HCT116 (cell line): ENCODE measurements around the gene TSPAN11. TPM values are rescaled to one million over a fixed set of nuclear protein-coding genes. Genes with fewer than 3 reads are reported as not detected.

Source experiments
- ATAC-seq: fragments of 200-7000 bp; cut with Tn5 transposase; 2 replicates; pipeline ENCODE4 v1.9.1; 2020; ENCODE audit warnings: mild to moderate bottlenecking, moderate library complexity
- BruUV-seq: library from RNA; stranded (reverse); fragments of 400-500 nt; replicated peaks from 2 replicates; lab custom pipeline; 2021; lab: Mats Ljungman, UMichigan
- CTCF ChIA-PET: fragments of 300-600 bp; sonication (Branson Sonifier 250); formaldehyde crosslinking; loops from one replicate; lab custom pipeline; 2021; ENCODE audit warnings: antibody characterized with exemption; lab: Charles Lee
- POLR2A ChIA-PET: fragments of 300-600, 350-600 bp; sonication (Branson Sonifier 250); formaldehyde crosslinking; loops from one replicate; lab custom pipeline; 2021; ENCODE audit warnings: antibody characterized with exemption; lab: Charles Lee
- RAD21 ChIA-PET, 2 experiments: fragments of 300-600 bp; sonication (Branson Sonifier 250); formaldehyde crosslinking; loops; one replicate each; lab custom pipeline; 2023; ENCODE audit warnings: low total read pairs in 2 of 2; ENCODE audit not compliant: uncharacterized antibody in 2 of 2, unreplicated experiment in 2 of 2, low non-redundant PET in 1 of 2; lab: Charles Lee
- DNase-seq: peaks from one replicate; pipeline ENCODE4 v3.0.0-alpha.2; 2010; ENCODE audit warnings: low read depth, low spot score
- H2AFZ ChIP-seq: fragments of 200-600 bp; shearing (Covaris generic), sonication (generic); 2 replicates; pipeline ENCODE4 v1.6.1; 2017; ENCODE audit warnings: low read depth, mixed run types, mixed read lengths, antibody characterized with exemption, low read length; ENCODE audit not compliant: poor library complexity, severe bottlenecking
- H3K27ac ChIP-seq: 2 replicates; pipeline ENCODE4 v1.5.1; 2012; ENCODE audit warnings: low read depth, low read length
- H3K27me3 ChIP-seq: fragments of 200-600 bp; sonication (generic); 2 replicates; pipeline ENCODE4 v1.6.1; 2016; ENCODE audit warnings: mixed run types, low read length, mixed read lengths; ENCODE audit not compliant: insufficient read depth
- H3K36me3 ChIP-seq, 2 experiments: fragments of 200-500 bp in 1 of 2; fragments of 200-600 bp in 1 of 2; sonication (Bioruptor generic) in 1 of 2; sonication (generic) in 1 of 2; 2 replicates each; pipeline versions ENCODE4 v1.5.1 to v1.6.1; 2014 to 2016; ENCODE audit warnings: low read length in 2 of 2, inconsistent platforms in 1 of 2, mixed read lengths in 1 of 2, mixed run types in 1 of 2; ENCODE audit not compliant: insufficient read depth in 2 of 2, control insufficient read depth in 1 of 2
- H3K4me1 ChIP-seq, 2 experiments: fragments of 200-600 bp in 1 of 2; sonication (generic) in 1 of 2; 2 replicates each; pipeline versions ENCODE4 v1.5.1 to v1.6.1; 2012 to 2017; ENCODE audit warnings: low read length in 2 of 2, inconsistent platforms in 1 of 2, mild to moderate bottlenecking in 1 of 2, mixed read lengths in 1 of 2, mixed run types in 1 of 2, moderate library complexity in 1 of 2; ENCODE audit not compliant: insufficient read depth in 2 of 2, control insufficient read depth in 1 of 2
- H3K4me2 ChIP-seq: fragments of 200-600 bp; sonication (generic); 2 replicates; pipeline ENCODE4 v1.6.1; 2017; ENCODE audit warnings: mixed run types, low read length, mixed read lengths
- H3K4me3 ChIP-seq, 2 experiments: fragments of 200-600 bp in 1 of 2; sonication (generic) in 1 of 2; replicated peaks in 1 of 2; 2 replicates each; pipeline ENCODE4 v1.5.1; 2011 to 2016; ENCODE audit warnings: low read length in 2 of 2, control low read depth in 1 of 2, low read depth in 1 of 2, mild to moderate bottlenecking in 1 of 2, mixed read lengths in 1 of 2, mixed run types in 1 of 2
- H3K79me2 ChIP-seq: fragments of 200-600 bp; sonication (generic); 2 replicates; pipeline ENCODE4 v1.6.1; 2017; ENCODE audit warnings: mild to moderate bottlenecking, mixed run types, low read length, moderate library complexity, mixed read lengths; ENCODE audit not compliant: insufficient read depth
- H3K9ac ChIP-seq: fragments of 200-600 bp; sonication (generic); 2 replicates; pipeline ENCODE4 v1.6.1; 2016; ENCODE audit warnings: low read length, mixed read lengths
- H3K9me2 ChIP-seq: fragments of 200-600 bp; sonication (generic), shearing (Covaris generic); 2 replicates; pipeline ENCODE4 v1.6.1; 2017; ENCODE audit warnings: mixed run types, mild to moderate bottlenecking, moderate library complexity; ENCODE audit not compliant: insufficient read depth
- H3K9me3 ChIP-seq, 2 experiments: fragments of 200-500 bp in 1 of 2; fragments of 200-600 bp in 1 of 2; sonication (Bioruptor generic) in 1 of 2; sonication (generic) in 1 of 2; 2 replicates each; pipeline ENCODE4 v1.6.1; 2014 to 2017; ENCODE audit warnings: low read length in 2 of 2, mixed read lengths in 2 of 2, inconsistent platforms in 1 of 2, low read depth in 1 of 2, mild to moderate bottlenecking in 1 of 2, mixed run types in 1 of 2, moderate library complexity in 1 of 2; ENCODE audit not compliant: control insufficient read depth in 1 of 2, insufficient read depth in 1 of 2
- H4K20me1 ChIP-seq: fragments of 200-600 bp; sonication (generic), shearing (Covaris generic); 2 replicates; pipeline ENCODE4 v1.6.1; 2017; ENCODE audit warnings: mixed run types, mild to moderate bottlenecking, moderate library complexity; ENCODE audit not compliant: insufficient read depth
- CBX3 ChIP-seq: IDR thresholded peaks from 2 replicates; pipeline ENCODE4 v1.6.1; 2012; ENCODE audit warnings: low read depth
- CEBPB ChIP-seq: IDR thresholded peaks from 2 replicates; pipeline ENCODE4 v1.6.1; 2012; ENCODE audit warnings: low read depth
- EGR1 ChIP-seq: IDR thresholded peaks from 2 replicates; pipeline ENCODE4 v1.6.1; 2012; ENCODE audit warnings: low read depth
- ELF1 ChIP-seq: IDR thresholded peaks from 2 replicates; pipeline ENCODE4 v1.6.1; 2012; ENCODE audit warnings: low read depth, borderline replicate concordance
- EZH2 ChIP-seq: fragments of 200-600 bp; sonication (generic); IDR thresholded peaks from 2 replicates; pipeline ENCODE4 v1.6.1; 2017; ENCODE audit warnings: antibody characterized with exemption, mixed run types
- EZH2phosphoT487 ChIP-seq: fragments of 200-600 bp; IDR thresholded peaks from 2 replicates; pipeline ENCODE4 v1.6.1; 2018; ENCODE audit warnings: antibody characterized with exemption, borderline replicate concordance
- FOSL1 ChIP-seq: IDR thresholded peaks from 2 replicates; pipeline ENCODE4 v1.6.1; 2012; ENCODE audit warnings: low read depth
- JUND ChIP-seq: IDR thresholded peaks from 2 replicates; pipeline ENCODE4 v1.6.1; 2012
- POLR2A ChIP-seq: IDR thresholded peaks from 2 replicates; pipeline ENCODE4 v1.7.0; 2011; ENCODE audit warnings: borderline replicate concordance; ENCODE audit not compliant: insufficient read depth, insufficient read length; ENCODE audit errors: extremely low read depth
- RAD21 ChIP-seq: IDR thresholded peaks from 2 replicates; pipeline ENCODE4 v1.6.1; 2012; ENCODE audit warnings: low read depth, mild to moderate bottlenecking
- SIN3A ChIP-seq: IDR thresholded peaks from 2 replicates; pipeline ENCODE4 v1.6.1; 2012; ENCODE audit warnings: low read depth
- SP1 ChIP-seq: IDR thresholded peaks from 2 replicates; pipeline ENCODE4 v1.6.1; 2012; ENCODE audit warnings: low read depth
- YY1 ChIP-seq: IDR thresholded peaks from 2 replicates; pipeline ENCODE4 v1.6.1; 2011; ENCODE audit warnings: low read length, low read depth, moderate library complexity, mild to moderate bottlenecking; ENCODE audit not compliant: insufficient replicate concordance; ENCODE audit errors: extremely low read depth
- ZFX ChIP-seq: fragments of 450-650 bp; IDR thresholded peaks from 2 replicates; pipeline ENCODE4 v1.6.1; 2017
- ZNF274 ChIP-seq: fragments of 200-500 bp; sonication (Bioruptor generic); IDR thresholded peaks from 2 replicates; pipeline ENCODE4 v1.6.1; 2014; ENCODE audit warnings: mild to moderate bottlenecking, low read depth, low read length, inconsistent platforms
- intact Hi-C: fragments of 100-400 bp; cut with micrococcal nuclease; formaldehyde crosslinking; loops from 2 replicates; pipeline ENCODE4 v1.10.0; 2022
- total RNA-seq: library from RNA; stranded (reverse); gene quantifications from one replicate; pipeline ENCODE4 v1.2.1, GENCODE V29; 2021; ENCODE audit not compliant: unreplicated experiment
- TF ChIP-seq, protein P1 (sequence below): IDR thresholded peaks from 2 replicates; pipeline ENCODE4 v1.6.1; 2012
- TF ChIP-seq, protein P2 (sequence below): IDR thresholded peaks from 2 replicates; pipeline ENCODE4 v1.6.1; 2012
- TF ChIP-seq, protein P3 (sequence below): IDR thresholded peaks from 2 replicates; pipeline ENCODE4 v1.6.1; 2012; ENCODE audit warnings: low read depth
- TF ChIP-seq, protein P4 (sequence below), 3 experiments: fragments of 200-600 bp in 1 of 3; sonication (generic) in 1 of 3; IDR thresholded peaks in 2 of 3; conservative IDR thresholded peaks in 1 of 3; 2 replicates each; pipeline ENCODE4 v1.5.1; 2012 to 2017; ENCODE audit warnings: low read depth in 2 of 3, low read length in 2 of 3, antibody characterized with exemption in 1 of 3, borderline replicate concordance in 1 of 3, control low read depth in 1 of 3, mild to moderate bottlenecking in 1 of 3, mixed read lengths in 1 of 3, mixed run types in 1 of 3, moderate library complexity in 1 of 3; ENCODE audit not compliant: insufficient read depth in 1 of 3
- TF ChIP-seq, protein P5 (sequence below): IDR thresholded peaks from 2 replicates; pipeline ENCODE4 v1.6.1; 2011; ENCODE audit warnings: mild to moderate bottlenecking, low read length, moderate library complexity; ENCODE audit not compliant: insufficient replicate concordance; ENCODE audit errors: extremely low read depth

TSPAN11 gene
- total RNA-seq, 1 experiment from 2014 or later, result not detected

DNA sequence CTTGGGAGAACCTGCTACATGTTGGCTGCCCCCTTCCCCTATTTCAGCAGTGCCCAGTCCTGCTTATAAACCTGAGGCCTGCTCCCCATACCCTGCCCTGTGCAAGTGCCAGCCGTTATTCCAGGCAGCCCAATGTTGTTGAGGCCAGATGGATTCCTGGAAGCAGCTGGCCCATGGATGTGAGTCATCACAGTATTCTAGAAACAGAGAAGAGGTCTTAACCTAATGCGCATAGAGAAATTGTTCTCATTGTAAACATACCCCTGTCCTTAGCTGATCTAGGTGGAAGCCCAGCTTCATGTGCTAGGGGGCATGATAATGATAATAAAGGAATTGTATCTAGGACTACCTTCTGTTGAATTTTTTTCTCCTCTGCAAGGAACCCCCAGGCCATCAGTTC lies 69.7 kb downstream of the TSPAN11 start:
- Histone ChIP-seq H4K20me1 (no peaks in the 10 kb centered on the region), H3K9me3 (no peaks in the 10 kb centered on the region), H3K4me1 (peaks cover 0 to 5% of the 10 kb centered on the region in 2 experiments; a peak in 1 of 4 replicates), H3K36me3 (no peaks in the 10 kb centered on the region), H3K9ac (no peak overlapping the region), H3K9me2 (no peaks in the 10 kb centered on the region), H3K4me3 (no peak overlapping the region), H3K27ac (no peak overlapping the region), H3K79me2 (no peaks in the 10 kb centered on the region), H3K4me2 (no peak overlapping the region), H3K27me3 (no peaks in the 10 kb centered on the region), H2AFZ (no peak overlapping the region)
- intact Hi-C loops, result no loop called here
- TF ChIP-seq ZFX (no peak), SP1 (no peak), EGR1 (no peak), SIN3A (no peak), JUND (no peak), ZNF274 (no peak), EZH2phosphoT487 (no peak), YY1 (no peak), CBX3 (no peak), EZH2 (no peak), CEBPB (no peak), FOSL1 (no peak), POLR2A (no peak), RAD21 (no peak), ELF1 (no peak)
- TF ChIP-seq, protein P1, sequence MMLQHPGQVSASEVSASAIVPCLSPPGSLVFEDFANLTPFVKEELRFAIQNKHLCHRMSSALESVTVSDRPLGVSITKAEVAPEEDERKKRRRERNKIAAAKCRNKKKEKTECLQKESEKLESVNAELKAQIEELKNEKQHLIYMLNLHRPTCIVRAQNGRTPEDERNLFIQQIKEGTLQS, result no peak
- TF ChIP-seq, protein P2, sequence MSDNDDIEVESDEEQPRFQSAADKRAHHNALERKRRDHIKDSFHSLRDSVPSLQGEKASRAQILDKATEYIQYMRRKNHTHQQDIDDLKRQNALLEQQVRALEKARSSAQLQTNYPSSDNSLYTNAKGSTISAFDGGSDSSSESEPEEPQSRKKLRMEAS, result no peak
- TF ChIP-seq, protein P3, sequence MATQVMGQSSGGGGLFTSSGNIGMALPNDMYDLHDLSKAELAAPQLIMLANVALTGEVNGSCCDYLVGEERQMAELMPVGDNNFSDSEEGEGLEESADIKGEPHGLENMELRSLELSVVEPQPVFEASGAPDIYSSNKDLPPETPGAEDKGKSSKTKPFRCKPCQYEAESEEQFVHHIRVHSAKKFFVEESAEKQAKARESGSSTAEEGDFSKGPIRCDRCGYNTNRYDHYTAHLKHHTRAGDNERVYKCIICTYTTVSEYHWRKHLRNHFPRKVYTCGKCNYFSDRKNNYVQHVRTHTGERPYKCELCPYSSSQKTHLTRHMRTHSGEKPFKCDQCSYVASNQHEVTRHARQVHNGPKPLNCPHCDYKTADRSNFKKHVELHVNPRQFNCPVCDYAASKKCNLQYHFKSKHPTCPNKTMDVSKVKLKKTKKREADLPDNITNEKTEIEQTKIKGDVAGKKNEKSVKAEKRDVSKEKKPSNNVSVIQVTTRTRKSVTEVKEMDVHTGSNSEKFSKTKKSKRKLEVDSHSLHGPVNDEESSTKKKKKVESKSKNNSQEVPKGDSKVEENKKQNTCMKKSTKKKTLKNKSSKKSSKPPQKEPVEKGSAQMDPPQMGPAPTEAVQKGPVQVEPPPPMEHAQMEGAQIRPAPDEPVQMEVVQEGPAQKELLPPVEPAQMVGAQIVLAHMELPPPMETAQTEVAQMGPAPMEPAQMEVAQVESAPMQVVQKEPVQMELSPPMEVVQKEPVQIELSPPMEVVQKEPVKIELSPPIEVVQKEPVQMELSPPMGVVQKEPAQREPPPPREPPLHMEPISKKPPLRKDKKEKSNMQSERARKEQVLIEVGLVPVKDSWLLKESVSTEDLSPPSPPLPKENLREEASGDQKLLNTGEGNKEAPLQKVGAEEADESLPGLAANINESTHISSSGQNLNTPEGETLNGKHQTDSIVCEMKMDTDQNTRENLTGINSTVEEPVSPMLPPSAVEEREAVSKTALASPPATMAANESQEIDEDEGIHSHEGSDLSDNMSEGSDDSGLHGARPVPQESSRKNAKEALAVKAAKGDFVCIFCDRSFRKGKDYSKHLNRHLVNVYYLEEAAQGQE, result no peak
- TF ChIP-seq, protein P4, sequence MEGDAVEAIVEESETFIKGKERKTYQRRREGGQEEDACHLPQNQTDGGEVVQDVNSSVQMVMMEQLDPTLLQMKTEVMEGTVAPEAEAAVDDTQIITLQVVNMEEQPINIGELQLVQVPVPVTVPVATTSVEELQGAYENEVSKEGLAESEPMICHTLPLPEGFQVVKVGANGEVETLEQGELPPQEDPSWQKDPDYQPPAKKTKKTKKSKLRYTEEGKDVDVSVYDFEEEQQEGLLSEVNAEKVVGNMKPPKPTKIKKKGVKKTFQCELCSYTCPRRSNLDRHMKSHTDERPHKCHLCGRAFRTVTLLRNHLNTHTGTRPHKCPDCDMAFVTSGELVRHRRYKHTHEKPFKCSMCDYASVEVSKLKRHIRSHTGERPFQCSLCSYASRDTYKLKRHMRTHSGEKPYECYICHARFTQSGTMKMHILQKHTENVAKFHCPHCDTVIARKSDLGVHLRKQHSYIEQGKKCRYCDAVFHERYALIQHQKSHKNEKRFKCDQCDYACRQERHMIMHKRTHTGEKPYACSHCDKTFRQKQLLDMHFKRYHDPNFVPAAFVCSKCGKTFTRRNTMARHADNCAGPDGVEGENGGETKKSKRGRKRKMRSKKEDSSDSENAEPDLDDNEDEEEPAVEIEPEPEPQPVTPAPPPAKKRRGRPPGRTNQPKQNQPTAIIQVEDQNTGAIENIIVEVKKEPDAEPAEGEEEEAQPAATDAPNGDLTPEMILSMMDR (IDR thresholded peaks at IDR 0.05 in 2 of 3, conservative IDR thresholded peaks at IDR 0.05 in 1 of 3; ENCODE audit: borderline replicate concordance in 1 of 3, insufficient read depth in 1 of 3, low read depth in 2 of 3, low read length in 2 of 3), result no peak
- TF ChIP-seq, protein P5, sequence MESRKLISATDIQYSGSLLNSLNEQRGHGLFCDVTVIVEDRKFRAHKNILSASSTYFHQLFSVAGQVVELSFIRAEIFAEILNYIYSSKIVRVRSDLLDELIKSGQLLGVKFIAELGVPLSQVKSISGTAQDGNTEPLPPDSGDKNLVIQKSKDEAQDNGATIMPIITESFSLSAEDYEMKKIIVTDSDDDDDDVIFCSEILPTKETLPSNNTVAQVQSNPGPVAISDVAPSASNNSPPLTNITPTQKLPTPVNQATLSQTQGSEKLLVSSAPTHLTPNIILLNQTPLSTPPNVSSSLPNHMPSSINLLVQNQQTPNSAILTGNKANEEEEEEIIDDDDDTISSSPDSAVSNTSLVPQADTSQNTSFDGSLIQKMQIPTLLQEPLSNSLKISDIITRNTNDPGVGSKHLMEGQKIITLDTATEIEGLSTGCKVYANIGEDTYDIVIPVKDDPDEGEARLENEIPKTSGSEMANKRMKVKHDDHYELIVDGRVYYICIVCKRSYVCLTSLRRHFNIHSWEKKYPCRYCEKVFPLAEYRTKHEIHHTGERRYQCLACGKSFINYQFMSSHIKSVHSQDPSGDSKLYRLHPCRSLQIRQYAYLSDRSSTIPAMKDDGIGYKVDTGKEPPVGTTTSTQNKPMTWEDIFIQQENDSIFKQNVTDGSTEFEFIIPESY, result no peak
- CTCF ChIA-PET, result interaction anchor here (0.9 kb wide), 1 partner anchor 10 kb away, joined by 4 read pairs; no protein-coding TSS in a partner anchor
- no peak for DNase-seq
- POLR2A ChIA-PET, result no interaction called here
- RAD21 ChIA-PET, result no interaction called here
- ATAC-seq, result no peak
- no TSS peak for BruUV-seq
